MM.1S (cell line): ENCODE measurements around the gene GAB3.

Source experiments
- DNase-seq: peaks from one replicate; pipeline ENCODE4 v3.0.0-alpha.2; 2015
- H2AFZ ChIP-seq: fragments of 300-600 bp; sonication (generic); 2 replicates; pipeline ENCODE4 v1.6.0; 2016; ENCODE audit warnings: antibody characterized with exemption, low read length
- H3F3A ChIP-seq: fragments of 300-600 bp; sonication (generic); 2 replicates; pipeline ENCODE4 v1.6.1; 2016; ENCODE audit warnings: mild to moderate bottlenecking, antibody characterized with exemption, low read length, moderate library complexity, mixed read lengths; ENCODE audit not compliant: insufficient read depth
- H3K27ac ChIP-seq: fragments of 300-600 bp; sonication (generic); 2 replicates; pipeline ENCODE4 v1.5.1; 2016; ENCODE audit warnings: mild to moderate bottlenecking, low read length
- H3K27me3 ChIP-seq: fragments of 300-600 bp; sonication (generic); replicated peaks from 2 replicates; pipeline ENCODE4 v1.6.0; 2016; ENCODE audit warnings: low read length; ENCODE audit not compliant: insufficient read depth
- H3K36me3 ChIP-seq: fragments of 300-600 bp; sonication (generic); replicated peaks from 2 replicates; pipeline ENCODE4 v1.6.1; 2016; ENCODE audit warnings: mild to moderate bottlenecking, low read length, mixed read lengths; ENCODE audit not compliant: insufficient read depth
- H3K4me1 ChIP-seq: fragments of 300-600 bp; sonication (generic); 2 replicates; pipeline ENCODE4 v1.6.1; 2016; ENCODE audit warnings: low read length, mixed read lengths
- H3K4me2 ChIP-seq: fragments of 300-600 bp; sonication (generic); 2 replicates; pipeline ENCODE4 v1.6.0; 2016; ENCODE audit warnings: low read depth, low read length
- H3K4me3 ChIP-seq: fragments of 300-600 bp; sonication (generic); 2 replicates; pipeline ENCODE4 v1.5.1; 2016; ENCODE audit warnings: low read length, mixed read lengths
- H3K79me2 ChIP-seq: fragments of 300-600 bp; sonication (generic); 2 replicates; pipeline ENCODE4 v1.6.1; 2016; ENCODE audit warnings: mixed run types, low read length, mixed read lengths
- H3K9ac ChIP-seq: fragments of 300-600 bp; sonication (generic); 2 replicates; pipeline ENCODE4 v1.6.1; 2016; ENCODE audit warnings: low read length, mixed read lengths
- H3K9me2 ChIP-seq: fragments of 300-600 bp; sonication (generic); replicated peaks from 2 replicates; pipeline ENCODE4 v1.6.1; 2016; ENCODE audit warnings: mild to moderate bottlenecking, low read length, mixed read lengths; ENCODE audit not compliant: insufficient read depth
- H3K9me3 ChIP-seq: fragments of 300-600 bp; sonication (generic); replicated peaks from 2 replicates; pipeline ENCODE4 v1.6.1; 2016; ENCODE audit warnings: mild to moderate bottlenecking, low read length, mixed read lengths; ENCODE audit not compliant: insufficient read depth
- H4K20me1 ChIP-seq: fragments of 300-600 bp; sonication (generic); 2 replicates; pipeline ENCODE4 v1.6.1; 2016; ENCODE audit warnings: mild to moderate bottlenecking, low read length, moderate library complexity, mixed read lengths; ENCODE audit not compliant: insufficient read depth
- EZH2 ChIP-seq: fragments of 300-600 bp; sonication (generic); optimal IDR thresholded peaks from 2 replicates; pipeline ENCODE3; 2017; ENCODE audit warnings: low read depth, mild to moderate bottlenecking, antibody characterized with exemption, low read length, mixed read lengths
- EZH2phosphoT487 ChIP-seq: fragments of 300-600 bp; sonication (generic); IDR thresholded peaks from 2 replicates; pipeline ENCODE4 v1.6.1; 2018; ENCODE audit warnings: antibody characterized with exemption, low read length
- TF ChIP-seq, protein P1 (sequence below): fragments of 300-600 bp; sonication (generic); IDR thresholded peaks from 2 replicates; pipeline ENCODE4 v1.5.1; 2016; ENCODE audit warnings: antibody characterized with exemption, low read length, mixed read lengths

The GAB3 gene

DNA sequence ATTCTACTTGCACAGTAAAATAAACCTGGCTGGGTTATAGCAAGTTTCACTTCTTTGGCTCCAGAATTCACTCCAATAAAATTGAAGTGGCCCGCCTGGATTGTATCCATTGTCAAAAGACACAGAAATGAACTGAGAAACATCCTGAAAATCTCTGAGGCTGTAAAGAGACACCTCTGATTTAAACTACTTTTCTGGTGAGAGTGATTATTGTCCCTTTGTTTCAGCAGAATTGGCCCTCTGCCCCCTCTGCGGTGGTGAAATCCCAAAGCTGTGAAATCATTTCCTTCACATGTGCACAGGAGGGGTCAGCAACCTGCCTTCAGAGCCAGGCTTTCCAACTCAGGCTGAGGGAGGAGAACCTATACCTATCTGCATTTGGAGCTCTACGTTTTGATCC is 23.0 kb downstream of the GAB3 start:
- Histone ChIP-seq H3K4me1 (no peaks in the 10 kb centered on the region), H3K9me2 (no peaks in the 10 kb centered on the region), H3K9me3 (no peaks in the 10 kb centered on the region), H4K20me1 (no peaks in the 10 kb centered on the region), H3K79me2 (no peaks in the 10 kb centered on the region), H3K36me3 (no peaks in the 10 kb centered on the region), H3F3A (no peaks in the 10 kb centered on the region), H2AFZ (no peak overlapping the region), H3K27ac (no peak overlapping the region), H3K27me3 (no peaks in the 10 kb centered on the region), H3K4me2 (no peak overlapping the region), H3K9ac (no peak overlapping the region), H3K4me3 (no peak overlapping the region)
- TF ChIP-seq EZH2 (no peak), EZH2phosphoT487 (no peak)
- TF ChIP-seq, protein P1, sequence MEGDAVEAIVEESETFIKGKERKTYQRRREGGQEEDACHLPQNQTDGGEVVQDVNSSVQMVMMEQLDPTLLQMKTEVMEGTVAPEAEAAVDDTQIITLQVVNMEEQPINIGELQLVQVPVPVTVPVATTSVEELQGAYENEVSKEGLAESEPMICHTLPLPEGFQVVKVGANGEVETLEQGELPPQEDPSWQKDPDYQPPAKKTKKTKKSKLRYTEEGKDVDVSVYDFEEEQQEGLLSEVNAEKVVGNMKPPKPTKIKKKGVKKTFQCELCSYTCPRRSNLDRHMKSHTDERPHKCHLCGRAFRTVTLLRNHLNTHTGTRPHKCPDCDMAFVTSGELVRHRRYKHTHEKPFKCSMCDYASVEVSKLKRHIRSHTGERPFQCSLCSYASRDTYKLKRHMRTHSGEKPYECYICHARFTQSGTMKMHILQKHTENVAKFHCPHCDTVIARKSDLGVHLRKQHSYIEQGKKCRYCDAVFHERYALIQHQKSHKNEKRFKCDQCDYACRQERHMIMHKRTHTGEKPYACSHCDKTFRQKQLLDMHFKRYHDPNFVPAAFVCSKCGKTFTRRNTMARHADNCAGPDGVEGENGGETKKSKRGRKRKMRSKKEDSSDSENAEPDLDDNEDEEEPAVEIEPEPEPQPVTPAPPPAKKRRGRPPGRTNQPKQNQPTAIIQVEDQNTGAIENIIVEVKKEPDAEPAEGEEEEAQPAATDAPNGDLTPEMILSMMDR, result no peak
- no peak for DNase-seq

DNA sequence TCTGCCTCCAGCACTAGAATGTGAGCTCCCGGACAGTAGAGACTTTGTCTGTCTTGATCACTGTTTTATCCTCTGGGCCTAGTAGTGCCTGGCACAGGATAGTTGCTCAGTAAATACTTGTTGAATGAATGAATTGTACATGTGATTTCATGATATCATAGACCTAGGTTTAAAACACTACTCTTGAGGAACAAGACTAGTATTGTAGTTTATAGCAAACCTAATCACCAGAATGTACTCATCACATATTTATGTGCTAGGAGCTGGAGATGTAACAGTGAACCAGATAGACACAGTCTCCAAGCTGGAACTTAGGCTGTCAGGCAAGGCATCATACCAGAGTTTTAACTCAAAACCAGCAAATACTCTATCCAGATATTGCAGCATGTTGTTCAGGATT is 23.5 kb downstream of the GAB3 start:
- no peaks in the 10 kb centered on the region for H3K9me2 ChIP-seq
- TF ChIP-seq EZH2phosphoT487 (no peak), EZH2 (no peak)
- TF ChIP-seq, protein P1, result no peak
- no peaks in the 10 kb centered on the region for H3K79me2 ChIP-seq
- H3F3A ChIP-seq, result no peaks in the 10 kb centered on the region
- no peak for DNase-seq
- H3K4me2 ChIP-seq, result no peak overlapping the region
- no peak overlapping the region for H2AFZ ChIP-seq
- H3K36me3 ChIP-seq, result no peaks in the 10 kb centered on the region
- no peaks in the 10 kb centered on the region for H4K20me1 ChIP-seq
- H3K27ac ChIP-seq, result no peak overlapping the region
- no peaks in the 10 kb centered on the region for H3K4me1 ChIP-seq
- no peaks in the 10 kb centered on the region for H3K9me3 ChIP-seq
- H3K4me3 ChIP-seq, result no peak overlapping the region
- H3K27me3 ChIP-seq, result no peaks in the 10 kb centered on the region
- no peak overlapping the region for H3K9ac ChIP-seq

DNA sequence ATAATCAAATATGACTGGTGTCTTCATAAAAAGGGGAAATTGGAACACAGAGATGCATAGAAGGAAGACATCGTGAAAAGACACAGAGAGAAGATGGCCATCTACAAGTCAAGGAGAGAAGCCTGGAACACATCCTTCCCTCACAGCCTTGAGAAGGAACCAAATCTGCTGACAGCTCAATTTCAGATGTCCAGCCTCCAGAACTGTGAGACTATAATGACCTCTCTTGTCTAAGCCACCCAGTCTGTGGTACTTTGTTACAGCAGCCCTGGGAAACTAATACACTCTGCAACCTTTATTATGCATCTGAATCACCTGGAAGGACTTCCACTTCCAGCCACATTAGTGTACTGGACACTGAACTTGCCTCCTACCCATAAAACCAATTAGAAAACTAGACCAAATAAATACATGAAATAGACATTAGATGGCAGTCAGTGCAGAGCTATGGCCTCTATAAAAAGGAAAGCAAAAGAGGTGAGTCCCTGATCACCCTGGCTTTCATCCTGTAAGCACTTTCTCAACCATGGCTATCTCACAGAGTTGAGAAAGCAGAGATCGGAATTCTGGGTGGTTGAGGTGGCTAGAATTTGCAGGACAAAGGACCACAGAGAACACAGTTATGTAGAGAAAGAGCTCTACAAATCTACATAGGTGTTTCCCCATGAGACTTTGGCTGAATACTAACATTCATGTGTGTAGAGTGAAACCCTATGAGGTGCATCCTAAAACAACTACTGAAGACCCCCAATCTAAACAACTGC is 25.7 kb downstream of the GAB3 start:
- DNase-seq, result peak; percentile 15
- TF ChIP-seq, protein P1, result no peak; the same call in 1 of the 2 replicates
- no peak for TF ChIP-seq EZH2phosphoT487
- TF ChIP-seq EZH2, result no peak
- Histone ChIP-seq H3K4me3 (no peak overlapping the region), H4K20me1 (no peaks in the 10 kb centered on the region), H3K9ac (no peak overlapping the region), H3F3A (no peaks in the 10 kb centered on the region), H3K4me2 (no peak overlapping the region), H3K9me3 (no peaks in the 10 kb centered on the region), H3K27ac (no peak overlapping the region), H2AFZ (no peak overlapping the region), H3K79me2 (no peaks in the 10 kb centered on the region), H3K9me2 (no peaks in the 10 kb centered on the region), H3K27me3 (no peaks in the 10 kb centered on the region), H3K36me3 (no peaks in the 10 kb centered on the region), H3K4me1 (no peaks in the 10 kb centered on the region)
